OCI-LY1 (cell line): ENCODE data around the gene WBP2.

Experiments used
- H2AFZ ChIP-seq: fragments of 200-600 bp; sonication (generic), shearing (Covaris generic); 2 replicates; pipeline ENCODE4 v1.6.0; 2014; ENCODE audit warnings: antibody characterized with exemption, mild to moderate bottlenecking, low read length
- H3F3A ChIP-seq: fragments of 200-600 bp; sonication (generic), shearing (Covaris generic); 2 replicates; pipeline ENCODE4 v1.6.0; 2014; ENCODE audit warnings: mild to moderate bottlenecking, antibody characterized with exemption, low read length, moderate library complexity; ENCODE audit not compliant: insufficient read depth
- H3K27ac ChIP-seq: fragments of 200-600 bp; sonication (generic); 2 replicates; pipeline ENCODE4 v1.5.1; 2014; ENCODE audit warnings: low read length, mixed run types, mild to moderate bottlenecking, low read depth; ENCODE audit not compliant: poor library complexity, severe bottlenecking
- H3K27me3 ChIP-seq: fragments of 200-600 bp; sonication (generic); 2 replicates; pipeline ENCODE4 v1.6.0; 2014; ENCODE audit warnings: antibody characterized with exemption, mild to moderate bottlenecking, low read length, moderate library complexity; ENCODE audit not compliant: insufficient read depth
- H3K36me3 ChIP-seq: fragments of 200-600 bp; sonication (generic); 2 replicates; pipeline ENCODE4 v1.6.1; 2014; ENCODE audit warnings: mild to moderate bottlenecking, antibody characterized with exemption, low read length, moderate library complexity, mixed read lengths; ENCODE audit not compliant: insufficient read depth
- H3K4me1 ChIP-seq: fragments of 200-600 bp; sonication (generic); 2 replicates; pipeline ENCODE4 v1.5.1; 2014; ENCODE audit warnings: mild to moderate bottlenecking, low read length, moderate library complexity; ENCODE audit not compliant: insufficient read depth, severe bottlenecking
- H3K4me2 ChIP-seq: fragments of 200-600 bp; sonication (generic), shearing (Covaris generic); 2 replicates; pipeline ENCODE4 v1.6.1; 2014; ENCODE audit warnings: low read length
- H3K4me3 ChIP-seq: fragments of 200-600 bp; sonication (generic); 2 replicates; pipeline ENCODE4 v1.5.1; 2014; ENCODE audit warnings: low read length, low read depth, mild to moderate bottlenecking, mixed read lengths; ENCODE audit not compliant: poor library complexity, severe bottlenecking
- H3K79me2 ChIP-seq: fragments of 200-600 bp; shearing (Covaris generic); 2 replicates; pipeline ENCODE4 v1.6.1; 2016; ENCODE audit warnings: mixed run types, low read length, mixed read lengths; ENCODE audit not compliant: insufficient read depth
- H3K9ac ChIP-seq: fragments of 200-600 bp; sonication (generic), shearing (Covaris generic); 2 replicates; pipeline ENCODE4 v1.6.1; 2014; ENCODE audit warnings: mild to moderate bottlenecking, low read length, mixed read lengths
- H3K9me2 ChIP-seq: fragments of 200-600 bp; sonication (generic), shearing (Covaris generic); 2 replicates; pipeline ENCODE4 v1.6.1; 2014; ENCODE audit warnings: low read depth, mild to moderate bottlenecking, low read length, mixed read lengths
- H3K9me3 ChIP-seq: fragments of 200-600 bp; shearing (Covaris generic); 2 replicates; pipeline ENCODE4 v1.6.1; 2014; ENCODE audit warnings: low read length, mixed read lengths
- H4K20me1 ChIP-seq: fragments of 200-600 bp; sonication (generic), shearing (Covaris generic); 2 replicates; pipeline ENCODE4 v1.6.0; 2016; ENCODE audit warnings: mild to moderate bottlenecking, low read length; ENCODE audit not compliant: insufficient read depth
- CTCF ChIP-seq: fragments of 200-600 bp; sonication (generic), shearing (Covaris generic); IDR thresholded peaks from 2 replicates; pipeline ENCODE4 v1.5.1; 2017; ENCODE audit warnings: mild to moderate bottlenecking, antibody characterized with exemption, low read length, moderate library complexity, mixed read lengths
- EZH2 ChIP-seq: fragments of 200-600 bp; sonication (generic), shearing (Covaris generic); IDR thresholded peaks from 2 replicates; pipeline ENCODE4 v1.8.0; 2017; ENCODE audit warnings: borderline replicate concordance, mixed run types, mild to moderate bottlenecking, antibody characterized with exemption, low read length, moderate library complexity, mixed read lengths

The WBP2 gene

GRCh38 chr17:75827308-75828075, 27.6 kb downstream of the WBP2 start:
- peak overlapping the region; percentile 54 for H3K9ac ChIP-seq
- peaks cover 39% of the 10 kb centered on the region; the same call in 1 of the 2 replicates for H3K36me3 ChIP-seq
- H4K20me1 ChIP-seq = no peaks in the 10 kb centered on the region
- no peaks in the 10 kb centered on the region for H3K9me3 ChIP-seq
- peak overlapping the region; percentile 69 for H3K4me2 ChIP-seq
- no peak for TF ChIP-seq EZH2
- peak; percentile 78 for TF ChIP-seq CTCF
- H3F3A ChIP-seq = no peaks in the 10 kb centered on the region
- peaks cover 47% of the 10 kb centered on the region for H3K4me1 ChIP-seq
- no peaks in the 10 kb centered on the region for H3K9me2 ChIP-seq
- no peaks in the 10 kb centered on the region for H3K79me2 ChIP-seq
- H2AFZ ChIP-seq = no peak overlapping the region
- peak overlapping the region; percentile 82 for H3K27ac ChIP-seq
- H3K4me3 ChIP-seq = peak overlapping the region; percentile 49
- H3K27me3 ChIP-seq = no peaks in the 10 kb centered on the region

- Histone ChIP-seq H3K9ac (peak overlapping the region; percentile 54), H4K20me1 (no peaks in the 10 kb centered on the region)
Measured at GRCh38 chr17:75826561-75827307, 28.4 kb downstream of the WBP2 start.

More at GRCh38 chr17:75826561-75827307, 28.4 kb downstream of the WBP2 start:
- H3K27me3 ChIP-seq = no peaks in the 10 kb centered on the region
- H3K79me2 ChIP-seq = no peaks in the 10 kb centered on the region
- TF ChIP-seq EZH2 (no peak), CTCF (no peak)
- no peaks in the 10 kb centered on the region for H3F3A ChIP-seq
- H3K4me1 ChIP-seq = peaks cover 47% of the 10 kb centered on the region
- no peaks in the 10 kb centered on the region for H3K9me3 ChIP-seq
- H3K4me3 ChIP-seq = peak overlapping the region; percentile 49
- H3K27ac ChIP-seq = peak overlapping the region; percentile 82
- H3K9me2 ChIP-seq = no peaks in the 10 kb centered on the region
- H3K36me3 ChIP-seq = peaks cover 46% of the 10 kb centered on the region; the same call in 1 of the 2 replicates
- no peak overlapping the region for H2AFZ ChIP-seq
- H3K4me2 ChIP-seq = peak overlapping the region; percentile 69
